Nephron progenitor cell (in vitro differentiated cells): ENCODE measurements around the gene DDX20.

Experiments used
- DNase-seq: peaks from one replicate; pipeline ENCODE4 v3.0.0; 2021
- H3K27ac Mint-ChIP-seq: 2 replicates; pipeline ENCODE4 v1.8.0; 2021; ENCODE audit warnings: mild to moderate bottlenecking, moderate library complexity, mixed read lengths
- H3K27me3 Mint-ChIP-seq: 2 replicates; pipeline ENCODE4 v1.8.0; 2021; ENCODE audit warnings: mild to moderate bottlenecking, low read depth, mixed read lengths; ENCODE audit not compliant: poor library complexity
- H3K36me3 Mint-ChIP-seq: 2 replicates; pipeline ENCODE4 v1.8.0; 2021; ENCODE audit warnings: low read depth, mixed read lengths
- H3K4me1 Mint-ChIP-seq: 2 replicates; pipeline ENCODE4 v1.8.0; 2021; ENCODE audit warnings: mixed read lengths
- H3K4me3 Mint-ChIP-seq: 2 replicates; pipeline ENCODE4 v1.8.0; 2021; ENCODE audit warnings: mild to moderate bottlenecking, moderate library complexity, mixed read lengths
- H3K9me3 Mint-ChIP-seq: 2 replicates; pipeline ENCODE4 v1.8.0; 2021; ENCODE audit warnings: mild to moderate bottlenecking, moderate library complexity, mixed read lengths
- TF ChIP-seq, protein P1 (sequence below): fragments of 200-600 bp; sonication (generic); IDR thresholded peaks from 2 replicates; pipeline ENCODE4 v1.5.0; 2021; ENCODE audit warnings: antibody characterized with exemption

DDX20 gene

DNA sequence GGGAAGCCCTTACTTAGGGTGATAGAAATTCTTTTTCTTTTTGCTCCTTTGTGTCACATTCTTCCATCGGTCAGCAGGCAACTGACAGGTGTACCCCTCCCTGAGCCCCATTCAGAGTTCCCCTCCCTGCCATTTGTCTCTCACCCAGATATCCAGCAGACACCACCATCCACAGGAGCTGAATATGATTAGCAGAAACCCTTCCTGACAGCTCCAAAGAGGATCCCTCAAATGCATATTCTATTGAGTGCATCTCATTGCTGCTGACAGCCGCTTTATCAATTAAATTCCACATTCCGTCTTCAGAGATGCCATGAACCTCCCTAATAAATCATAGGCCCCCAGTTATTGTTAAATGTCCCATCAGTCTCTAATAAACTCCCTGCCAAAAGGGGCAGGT is 6.1 kb upstream of the DDX20 start:
- DNase-seq: no peak
- no peak overlapping the region for H3K4me3 Mint-ChIP-seq
- peaks cover 56% of the 10 kb centered on the region for H3K4me1 Mint-ChIP-seq
- no peak overlapping the region for H3K27ac Mint-ChIP-seq
- no peaks in the 10 kb centered on the region for H3K36me3 Mint-ChIP-seq
- TF ChIP-seq, protein P1, sequence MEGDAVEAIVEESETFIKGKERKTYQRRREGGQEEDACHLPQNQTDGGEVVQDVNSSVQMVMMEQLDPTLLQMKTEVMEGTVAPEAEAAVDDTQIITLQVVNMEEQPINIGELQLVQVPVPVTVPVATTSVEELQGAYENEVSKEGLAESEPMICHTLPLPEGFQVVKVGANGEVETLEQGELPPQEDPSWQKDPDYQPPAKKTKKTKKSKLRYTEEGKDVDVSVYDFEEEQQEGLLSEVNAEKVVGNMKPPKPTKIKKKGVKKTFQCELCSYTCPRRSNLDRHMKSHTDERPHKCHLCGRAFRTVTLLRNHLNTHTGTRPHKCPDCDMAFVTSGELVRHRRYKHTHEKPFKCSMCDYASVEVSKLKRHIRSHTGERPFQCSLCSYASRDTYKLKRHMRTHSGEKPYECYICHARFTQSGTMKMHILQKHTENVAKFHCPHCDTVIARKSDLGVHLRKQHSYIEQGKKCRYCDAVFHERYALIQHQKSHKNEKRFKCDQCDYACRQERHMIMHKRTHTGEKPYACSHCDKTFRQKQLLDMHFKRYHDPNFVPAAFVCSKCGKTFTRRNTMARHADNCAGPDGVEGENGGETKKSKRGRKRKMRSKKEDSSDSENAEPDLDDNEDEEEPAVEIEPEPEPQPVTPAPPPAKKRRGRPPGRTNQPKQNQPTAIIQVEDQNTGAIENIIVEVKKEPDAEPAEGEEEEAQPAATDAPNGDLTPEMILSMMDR: no peak
- no peaks in the 10 kb centered on the region for H3K9me3 Mint-ChIP-seq
- H3K27me3 Mint-ChIP-seq: peaks cover 19% of the 10 kb centered on the region

DNA sequence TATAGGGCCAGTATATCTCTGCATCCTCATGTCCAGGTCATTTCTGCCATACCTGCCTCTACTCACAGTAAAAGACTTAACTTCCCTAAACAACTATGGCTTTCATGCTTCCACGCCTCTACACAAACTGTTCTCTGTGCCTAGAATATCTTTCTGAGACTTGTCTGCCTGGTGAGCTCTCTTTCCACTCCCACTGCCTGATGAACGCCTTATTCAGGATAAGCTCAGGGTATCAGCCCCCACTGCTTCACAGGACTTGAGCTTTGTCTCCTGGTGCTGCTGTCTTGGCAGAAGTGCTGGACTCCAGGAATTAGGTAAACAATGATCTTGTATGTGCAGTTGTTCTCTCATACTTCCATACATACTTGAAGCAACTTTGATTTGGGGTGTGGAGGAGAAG is 4.8 kb upstream of the DDX20 start:
- Mint-ChIP-seq H3K27me3 (peaks cover 12% of the 10 kb centered on the region), H3K9me3 (no peaks in the 10 kb centered on the region)
- no peak for DNase-seq

DNA sequence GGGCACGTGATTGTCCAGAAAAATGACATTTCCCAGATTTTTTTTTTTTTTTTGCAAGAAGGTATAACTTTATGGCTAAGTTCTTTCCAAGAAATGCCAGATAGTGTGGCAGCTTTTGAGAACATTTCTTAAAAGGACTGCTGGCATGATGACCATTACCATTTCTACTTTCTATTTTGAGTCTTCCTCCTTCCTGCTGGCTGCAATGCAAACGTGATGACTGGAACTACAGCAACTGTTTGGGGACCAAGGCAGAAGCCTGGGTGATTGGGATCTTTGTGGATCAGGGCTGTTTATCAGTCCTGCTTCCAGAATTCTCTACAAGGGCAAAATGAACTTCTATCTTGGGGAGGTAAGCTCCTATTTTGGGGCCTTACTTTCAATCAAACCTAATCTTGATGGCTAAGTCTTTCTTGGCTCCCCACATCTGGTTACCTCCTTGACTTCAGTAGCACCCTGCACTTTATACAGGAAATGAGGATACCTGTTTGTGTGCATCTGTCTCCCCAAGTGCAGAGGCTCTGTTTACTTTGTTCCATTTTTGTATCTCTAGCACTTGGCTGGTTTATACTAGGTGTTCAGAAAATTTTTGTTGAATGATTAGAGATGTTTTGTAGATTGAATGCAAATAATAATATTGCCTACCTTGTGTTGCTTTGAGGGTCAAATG is 3.7 kb upstream of the DDX20 start:
- Mint-ChIP-seq H3K36me3 (no peaks in the 10 kb centered on the region), H3K27ac (no peak overlapping the region), H3K9me3 (no peaks in the 10 kb centered on the region), H3K4me1 (peaks cover 65% of the 10 kb centered on the region), H3K27me3 (peaks cover 10% of the 10 kb centered on the region), H3K4me3 (no peak overlapping the region)
- no peak for DNase-seq
- TF ChIP-seq, protein P1: no peak

More for the DNA sequence above, 4.8 kb upstream of the DDX20 start:
- Mint-ChIP-seq H3K36me3 (no peaks in the 10 kb centered on the region), H3K4me3 (no peak overlapping the region), H3K27ac (no peak overlapping the region), H3K4me1 (peaks cover 57% of the 10 kb centered on the region)
- TF ChIP-seq, protein P1: no peak

DNA sequence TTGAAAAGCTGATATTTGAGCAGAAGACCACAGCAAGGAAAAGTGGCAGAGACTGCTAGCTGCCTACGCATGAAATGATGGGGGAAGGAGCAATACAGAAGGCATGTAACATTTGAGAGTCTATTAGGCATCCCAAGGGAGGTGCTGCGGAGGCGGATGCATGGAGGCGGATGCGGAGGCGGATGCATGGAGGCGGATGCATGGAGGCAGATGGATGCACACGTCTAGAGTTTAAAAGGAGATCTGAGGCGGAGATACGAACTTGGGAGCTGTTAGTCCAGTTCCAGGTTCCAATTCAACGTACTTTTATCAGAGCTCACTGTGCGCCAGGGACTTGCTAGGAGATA is 744 bp upstream of the DDX20 start:
- TF ChIP-seq, protein P1: no peak
- peaks cover 54% of the 10 kb centered on the region for H3K4me1 Mint-ChIP-seq
- peak; percentile 61 for DNase-seq

DNA sequence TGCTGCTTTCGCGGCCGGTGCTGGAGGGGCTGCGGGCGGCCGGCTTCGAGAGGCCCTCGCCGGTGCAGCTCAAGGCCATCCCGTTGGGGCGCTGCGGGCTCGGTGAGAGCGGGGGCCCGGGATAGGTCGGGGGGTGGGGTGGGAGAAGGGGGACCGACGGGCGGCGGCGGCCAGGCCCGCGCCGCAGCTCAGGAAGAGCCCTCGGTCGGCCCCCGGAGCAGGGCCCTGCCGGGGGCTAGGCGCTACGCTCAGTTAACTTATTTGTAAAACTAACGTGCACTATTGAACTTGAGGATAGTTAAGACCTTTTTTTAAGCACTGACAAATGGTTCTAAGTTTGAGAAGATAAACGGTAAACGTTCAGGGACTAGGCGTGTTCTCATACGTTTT is 418 bp downstream of the DDX20 start:
- TF ChIP-seq, protein P1: no peak
- Mint-ChIP-seq H3K4me3 (peak overlapping the region; percentile 93), H3K27me3 (peaks cover 7% of the 10 kb centered on the region), H3K27ac (peak overlapping the region; percentile 85), H3K9me3 (no peaks in the 10 kb centered on the region), H3K36me3 (peaks cover 19% of the 10 kb centered on the region), H3K4me1 (peaks cover 42% of the 10 kb centered on the region)
- DNase-seq: no peak

More for the DNA sequence above, 744 bp upstream of the DDX20 start:
- H3K27ac Mint-ChIP-seq: peak overlapping the region; percentile 100
- peak overlapping the region; percentile 93 for H3K4me3 Mint-ChIP-seq
- H3K9me3 Mint-ChIP-seq: no peaks in the 10 kb centered on the region
- H3K27me3 Mint-ChIP-seq: peaks cover 7% of the 10 kb centered on the region
- H3K36me3 Mint-ChIP-seq: peaks cover 15% of the 10 kb centered on the region

DNA sequence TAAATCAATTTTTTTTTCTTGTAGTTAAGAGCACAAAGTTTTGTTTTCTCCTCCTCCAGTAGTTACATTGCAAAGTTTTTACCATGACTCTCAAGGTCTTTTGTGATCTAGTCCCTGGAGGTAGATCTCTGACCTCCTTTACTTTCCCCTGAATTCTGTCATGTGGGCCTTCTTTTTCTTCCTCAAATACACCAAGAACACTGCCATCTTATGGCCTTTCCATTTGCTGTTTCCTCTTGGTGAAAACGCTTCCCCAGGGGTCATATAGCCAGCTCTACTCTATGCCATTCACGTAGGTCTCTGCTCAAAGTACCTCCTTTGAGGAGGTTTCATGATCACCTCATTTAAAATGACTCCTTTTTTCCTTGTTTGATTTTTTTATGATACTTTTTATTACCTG is 2.7 kb downstream of the DDX20 start:
- Mint-ChIP-seq H3K4me1 (peaks cover 38% of the 10 kb centered on the region), H3K4me3 (peak overlapping the region; percentile 63), H3K36me3 (peaks cover 38% of the 10 kb centered on the region), H3K9me3 (no peaks in the 10 kb centered on the region), H3K27ac (no peak overlapping the region), H3K27me3 (no peaks in the 10 kb centered on the region)
- TF ChIP-seq, protein P1: no peak
- no peak for DNase-seq
